ENCODE measurements around the gene SPATS1. TPM values are rescaled to one million over a fixed set of nuclear protein-coding genes. Genes with fewer than 3 reads are reported as not detected.

SPATS1 gene
- polyA plus RNA-seq, 2 of the 4 experiments (the other 2 are of a cell fraction), result not detected

DNA sequence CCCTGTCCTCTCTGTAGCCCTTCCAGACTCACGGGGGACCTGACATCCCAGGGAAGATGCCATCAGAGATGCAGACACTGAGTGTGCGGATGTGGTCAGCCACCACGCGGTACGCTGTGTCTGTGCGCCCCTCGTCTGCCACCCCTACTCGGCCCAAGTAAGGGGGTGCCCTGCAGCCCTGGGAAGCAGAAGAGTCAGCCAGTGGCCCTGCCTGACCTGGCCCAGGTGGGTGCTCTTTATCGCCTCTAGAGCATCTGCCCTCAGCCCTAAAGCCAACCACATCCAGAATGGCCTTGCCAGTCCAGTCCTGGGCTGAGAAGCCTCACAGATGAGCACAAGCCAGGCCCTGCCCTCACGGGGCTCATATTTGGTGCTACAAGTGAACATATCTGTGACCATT lies 35.2 kb upstream of the SPATS1 start:
- Histone ChIP-seq H3K4me3 (no peak overlapping the region), H3K4me1 (peaks cover 4% of the 10 kb centered on the region; the same call in 2 of the 3 replicates), H3K9me3 (no peaks in the 10 kb centered on the region), H3K27ac (no peak overlapping the region), H3K4me2 (no peak overlapping the region)
- DNase-seq (ENCODE audit: low read depth in 1 of 2, low spot score in 1 of 2), result no peak
- ChIA-PET POLR2A (no interaction called here), CTCF (interaction anchor here (1.0 to 3.2 kb wide), 3 partner anchors 11 to 40 kb away, joined by 3 to 23 read pairs (median 3); no protein-coding TSS in a partner anchor)
- no peak for ATAC-seq
- TF ChIP-seq CEBPB (IDR thresholded peaks at IDR 0.05) (no peak), HOXB13 (CRISPR knock-in tag; IDR thresholded peaks at IDR 0.05; ENCODE audit: low read depth) (no peak), JUN (IDR thresholded peaks at IDR 0.05) (no peak), HOXB5 (CRISPR knock-in tag; IDR thresholded peaks at IDR 0.05) (no peak)
- no peak for FAIRE-seq
- WGBS (ENCODE audit: missing lambda C conversion rate), result 93% methylated on average over 3 of the region's 10 CpGs

DNA sequence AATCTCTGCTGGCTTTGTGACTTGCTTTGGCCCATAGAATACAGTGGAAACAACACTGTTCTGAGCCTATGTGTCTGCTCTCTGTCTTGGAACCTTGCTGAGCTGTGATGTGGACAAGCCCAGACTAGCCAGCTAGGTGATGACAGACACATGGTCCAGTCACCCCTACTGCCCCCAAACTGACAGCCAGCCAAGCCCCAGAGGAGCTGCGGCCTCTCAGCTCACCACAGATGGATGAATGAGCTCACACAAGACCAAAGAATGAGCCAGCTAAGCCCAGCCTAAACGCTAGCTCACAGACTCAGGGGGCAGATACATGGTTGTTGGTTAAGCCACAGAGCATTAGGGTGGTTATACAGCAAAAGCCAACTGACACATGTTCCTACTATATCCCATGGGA lies 33.4 kb upstream of the SPATS1 start:
- CTCF ChIA-PET, result interaction anchor here (0.9 to 1.0 kb wide), 3 partner anchors 25 to 166 kb away, joined by 3 to 4 read pairs (median 4); no protein-coding TSS in a partner anchor
- peaks cover 7% of the 10 kb centered on the region; the same call in 2 of the 3 replicates for H3K4me1 ChIP-seq
- H3K9me3 ChIP-seq, result no peaks in the 10 kb centered on the region
- WGBS (ENCODE audit: missing lambda C conversion rate), result 95% methylated on average over 2 of the region's 2 CpGs
- no peak overlapping the region for H3K4me3 ChIP-seq
- no peak for FAIRE-seq
- no peak overlapping the region for H3K4me2 ChIP-seq
- POLR2A ChIA-PET, result interaction anchor here (0.7 kb wide), 1 partner anchor 10 kb away, joined by 3 read pairs; no protein-coding TSS in a partner anchor
- H3K27ac ChIP-seq, result no peak overlapping the region
- no peak for ATAC-seq
- no peak for DNase-seq (ENCODE audit: low read depth in 1 of 2, low spot score in 1 of 2)
- TF ChIP-seq FOSL2 (IDR thresholded peaks at IDR 0.05), result no peak
- no peak for TF ChIP-seq FOSL2 (CRISPR knock-in tag; IDR thresholded peaks at IDR 0.05)
- TF ChIP-seq ZNF302 (CRISPR knock-in tag; IDR thresholded peaks at IDR 0.05), result no peak
- no peak for TF ChIP-seq TFCP2L1 (CRISPR knock-in tag; IDR thresholded peaks at IDR 0.05)
- TF ChIP-seq CBX8 (IDR thresholded peaks at IDR 0.05), result no peak
- TF ChIP-seq ESRRA (IDR thresholded peaks at IDR 0.05; ENCODE audit: borderline replicate concordance, low read length), result no peak
- TF ChIP-seq FOXS1 (CRISPR knock-in tag; IDR thresholded peaks at IDR 0.05), result no peak
- TF ChIP-seq MAFK (IDR thresholded peaks at IDR 0.05; ENCODE audit: partially characterized antibody), result no peak
- TF ChIP-seq JUN (IDR thresholded peaks at IDR 0.05), result no peak
- TF ChIP-seq CHD4 (IDR thresholded peaks at IDR 0.05; ENCODE audit: borderline replicate concordance), result no peak

DNA sequence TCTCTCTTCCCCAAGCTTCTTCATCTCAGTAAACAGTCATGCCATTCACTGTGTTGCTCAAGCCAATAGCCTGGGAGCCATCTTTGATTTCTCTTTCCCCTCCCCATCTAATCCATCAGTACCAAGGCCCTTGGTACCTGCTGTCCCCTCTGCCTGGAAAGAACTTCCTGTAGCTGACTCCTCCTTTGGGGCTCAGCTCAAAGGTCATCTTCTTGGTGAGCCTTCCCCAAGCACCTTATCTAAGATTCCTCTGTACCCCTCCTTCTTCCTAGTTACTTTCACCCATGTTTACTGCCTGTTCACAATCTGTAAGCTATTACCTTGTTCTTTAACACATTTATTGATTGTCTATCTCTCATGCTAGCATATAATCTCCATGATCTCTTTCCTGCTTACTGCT lies 32.8 kb upstream of the SPATS1 start:
- Histone ChIP-seq H3K27ac (no peak overlapping the region), H3K4me1 (peaks cover 7% of the 10 kb centered on the region; the same call in 2 of the 3 replicates), H3K4me3 (no peak overlapping the region), H3K4me2 (no peak overlapping the region), H3K9me3 (no peaks in the 10 kb centered on the region)
- ATAC-seq, result no peak
- no peak for DNase-seq (ENCODE audit: low read depth in 1 of 2, low spot score in 1 of 2)
- CTCF ChIA-PET, result interaction anchor here (0.9 to 1.0 kb wide), 2 partner anchors 42 to 166 kb away, joined by 3 to 4 read pairs; no protein-coding TSS in a partner anchor
- FAIRE-seq, result no peak
- POLR2A ChIA-PET, result no interaction called here
- TF ChIP-seq, protein P1, sequence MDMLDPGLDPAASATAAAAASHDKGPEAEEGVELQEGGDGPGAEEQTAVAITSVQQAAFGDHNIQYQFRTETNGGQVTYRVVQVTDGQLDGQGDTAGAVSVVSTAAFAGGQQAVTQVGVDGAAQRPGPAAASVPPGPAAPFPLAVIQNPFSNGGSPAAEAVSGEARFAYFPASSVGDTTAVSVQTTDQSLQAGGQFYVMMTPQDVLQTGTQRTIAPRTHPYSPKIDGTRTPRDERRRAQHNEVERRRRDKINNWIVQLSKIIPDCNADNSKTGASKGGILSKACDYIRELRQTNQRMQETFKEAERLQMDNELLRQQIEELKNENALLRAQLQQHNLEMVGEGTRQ (IDR thresholded peaks at IDR 0.05), result no peak
- TF ChIP-seq, protein P2, sequence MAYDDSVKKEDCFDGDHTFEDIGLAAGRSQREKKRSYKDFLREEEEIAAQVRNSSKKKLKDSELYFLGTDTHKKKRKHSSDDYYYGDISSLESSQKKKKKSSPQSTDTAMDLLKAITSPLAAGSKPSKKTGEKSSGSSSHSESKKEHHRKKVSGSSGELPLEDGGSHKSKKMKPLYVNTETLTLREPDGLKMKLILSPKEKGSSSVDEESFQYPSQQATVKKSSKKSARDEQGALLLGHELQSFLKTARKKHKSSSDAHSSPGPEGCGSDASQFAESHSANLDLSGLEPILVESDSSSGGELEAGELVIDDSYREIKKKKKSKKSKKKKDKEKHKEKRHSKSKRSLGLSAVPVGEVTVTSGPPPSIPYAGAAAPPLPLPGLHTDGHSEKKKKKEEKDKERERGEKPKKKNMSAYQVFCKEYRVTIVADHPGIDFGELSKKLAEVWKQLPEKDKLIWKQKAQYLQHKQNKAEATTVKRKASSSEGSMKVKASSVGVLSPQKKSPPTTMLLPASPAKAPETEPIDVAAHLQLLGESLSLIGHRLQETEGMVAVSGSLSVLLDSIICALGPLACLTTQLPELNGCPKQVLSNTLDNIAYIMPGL (CRISPR knock-in tag; IDR thresholded peaks at IDR 0.05; ENCODE audit: borderline replicate concordance), result no peak
- TF ChIP-seq CHD4 (IDR thresholded peaks at IDR 0.05; ENCODE audit: borderline replicate concordance), result no peak
- TF ChIP-seq ZC3H11A (IDR thresholded peaks at IDR 0.05), result no peak
- TF ChIP-seq, protein P3, sequence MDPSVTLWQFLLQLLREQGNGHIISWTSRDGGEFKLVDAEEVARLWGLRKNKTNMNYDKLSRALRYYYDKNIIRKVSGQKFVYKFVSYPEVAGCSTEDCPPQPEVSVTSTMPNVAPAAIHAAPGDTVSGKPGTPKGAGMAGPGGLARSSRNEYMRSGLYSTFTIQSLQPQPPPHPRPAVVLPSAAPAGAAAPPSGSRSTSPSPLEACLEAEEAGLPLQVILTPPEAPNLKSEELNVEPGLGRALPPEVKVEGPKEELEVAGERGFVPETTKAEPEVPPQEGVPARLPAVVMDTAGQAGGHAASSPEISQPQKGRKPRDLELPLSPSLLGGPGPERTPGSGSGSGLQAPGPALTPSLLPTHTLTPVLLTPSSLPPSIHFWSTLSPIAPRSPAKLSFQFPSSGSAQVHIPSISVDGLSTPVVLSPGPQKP (IDR thresholded peaks at IDR 0.05; ENCODE audit: low read depth, low read length), result no peak
- TF ChIP-seq, protein P4, sequence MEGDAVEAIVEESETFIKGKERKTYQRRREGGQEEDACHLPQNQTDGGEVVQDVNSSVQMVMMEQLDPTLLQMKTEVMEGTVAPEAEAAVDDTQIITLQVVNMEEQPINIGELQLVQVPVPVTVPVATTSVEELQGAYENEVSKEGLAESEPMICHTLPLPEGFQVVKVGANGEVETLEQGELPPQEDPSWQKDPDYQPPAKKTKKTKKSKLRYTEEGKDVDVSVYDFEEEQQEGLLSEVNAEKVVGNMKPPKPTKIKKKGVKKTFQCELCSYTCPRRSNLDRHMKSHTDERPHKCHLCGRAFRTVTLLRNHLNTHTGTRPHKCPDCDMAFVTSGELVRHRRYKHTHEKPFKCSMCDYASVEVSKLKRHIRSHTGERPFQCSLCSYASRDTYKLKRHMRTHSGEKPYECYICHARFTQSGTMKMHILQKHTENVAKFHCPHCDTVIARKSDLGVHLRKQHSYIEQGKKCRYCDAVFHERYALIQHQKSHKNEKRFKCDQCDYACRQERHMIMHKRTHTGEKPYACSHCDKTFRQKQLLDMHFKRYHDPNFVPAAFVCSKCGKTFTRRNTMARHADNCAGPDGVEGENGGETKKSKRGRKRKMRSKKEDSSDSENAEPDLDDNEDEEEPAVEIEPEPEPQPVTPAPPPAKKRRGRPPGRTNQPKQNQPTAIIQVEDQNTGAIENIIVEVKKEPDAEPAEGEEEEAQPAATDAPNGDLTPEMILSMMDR (IDR thresholded peaks at IDR 0.05), result no peak
- TF ChIP-seq GATA3 (IDR thresholded peaks at IDR 0.05; ENCODE audit: borderline replicate concordance), result no peak
- TF ChIP-seq PHF8 (IDR thresholded peaks at IDR 0.05; ENCODE audit: borderline replicate concordance, low read depth), result no peak
- TF ChIP-seq ZFP36 (IDR thresholded peaks at IDR 0.05; ENCODE audit: borderline replicate concordance, partially characterized antibody), result no peak
